Astrocyte (in vitro differentiated cells and primary cell): ENCODE measurements around the gene VGLL4. TPM values are rescaled to one million over a fixed set of nuclear protein-coding genes. Genes with fewer than 3 reads are reported as not detected.

ENCODE experiments used
- DNase-seq: peaks from one replicate; pipeline ENCODE4 v3.0.0-alpha.2; 2010; ENCODE audit warnings: low read depth
- FAIRE-seq: peaks from 2 replicates; lab custom pipeline; 2011; peaks lifted over from hg19 to GRCh38; lab: Jason Lieb, UNC
- H2AFZ ChIP-seq: 2 replicates; pipeline ENCODE4 v1.6.0; 2012; ENCODE audit warnings: low read depth, low read length, inconsistent platforms
- H3K27ac ChIP-seq: 2 replicates; pipeline ENCODE4 v1.5.1; 2011; ENCODE audit warnings: low read depth, low read length, inconsistent platforms
- H3K27me3 ChIP-seq: 2 replicates; pipeline ENCODE4 v1.6.0; 2011; ENCODE audit warnings: low read length, inconsistent platforms; ENCODE audit not compliant: insufficient read depth
- H3K36me3 ChIP-seq: 2 replicates; pipeline ENCODE4 v1.5.1; 2011; ENCODE audit warnings: low read length, inconsistent platforms; ENCODE audit not compliant: insufficient read depth
- H3K4me1 ChIP-seq: 2 replicates; pipeline ENCODE4 v1.5.1; 2011; ENCODE audit warnings: low read length, inconsistent platforms; ENCODE audit not compliant: insufficient read depth
- H3K4me2 ChIP-seq: 2 replicates; pipeline ENCODE4 v1.6.0; 2012; ENCODE audit warnings: low read length, inconsistent platforms
- H3K4me3 ChIP-seq: 2 replicates; pipeline ENCODE4 v1.5.1; 2011; ENCODE audit warnings: low read depth, mild to moderate bottlenecking, low read length, inconsistent platforms; ENCODE audit not compliant: insufficient read depth
- H3K79me2 ChIP-seq: 2 replicates; pipeline ENCODE4 v1.6.0; 2012; ENCODE audit warnings: mild to moderate bottlenecking, low read length, inconsistent platforms; ENCODE audit not compliant: insufficient read depth
- H3K9ac ChIP-seq: 2 replicates; pipeline ENCODE4 v1.6.0; 2012; ENCODE audit warnings: mild to moderate bottlenecking, low read length, inconsistent platforms
- H3K9me3 ChIP-seq: 2 replicates; pipeline ENCODE4 v1.5.1; 2012; ENCODE audit warnings: low read depth, mild to moderate bottlenecking, low read length, inconsistent platforms; ENCODE audit not compliant: insufficient read depth
- H4K20me1 ChIP-seq: 2 replicates; pipeline ENCODE4 v1.6.0; 2012; ENCODE audit warnings: low read length, inconsistent platforms; ENCODE audit not compliant: insufficient read depth
- H3K27ac Mint-ChIP-seq: one replicate; pipeline ENCODE4 v1.8.0; 2021; ENCODE audit warnings: mild to moderate bottlenecking, mixed read lengths; ENCODE audit not compliant: unreplicated experiment
- H3K27me3 Mint-ChIP-seq: one replicate; pipeline ENCODE4 v1.8.0; 2021; ENCODE audit warnings: low read depth, mixed read lengths; ENCODE audit not compliant: unreplicated experiment
- H3K36me3 Mint-ChIP-seq: one replicate; pipeline ENCODE4 v1.8.0; 2021; ENCODE audit warnings: low read depth, mixed read lengths; ENCODE audit not compliant: unreplicated experiment
- H3K4me1 Mint-ChIP-seq: one replicate; pipeline ENCODE4 v1.8.0; 2021; ENCODE audit warnings: low read depth, mixed read lengths; ENCODE audit not compliant: unreplicated experiment
- H3K4me3 Mint-ChIP-seq: one replicate; pipeline ENCODE4 v1.8.0; 2021; ENCODE audit warnings: mild to moderate bottlenecking, moderate library complexity, mixed read lengths; ENCODE audit not compliant: unreplicated experiment
- H3K9me3 Mint-ChIP-seq: one replicate; pipeline ENCODE4 v1.8.0; 2021; ENCODE audit warnings: mild to moderate bottlenecking, mixed read lengths; ENCODE audit not compliant: unreplicated experiment
- EZH2 ChIP-seq: IDR thresholded peaks from 2 replicates; pipeline ENCODE4 v1.6.1; 2012; ENCODE audit warnings: mild to moderate bottlenecking, low read length, inconsistent platforms; ENCODE audit not compliant: insufficient read depth
- total RNA-seq: library from RNA; stranded (reverse); gene quantifications from 2 replicates; pipeline ENCODE4 v1.2.1, GENCODE V29; 2021
- TF ChIP-seq, protein P1 (sequence below): IDR thresholded peaks from 2 replicates; pipeline ENCODE4 v1.5.1; 2011; ENCODE audit warnings: low read depth, mild to moderate bottlenecking, inconsistent platforms, low read length, moderate library complexity; ENCODE audit not compliant: insufficient read depth

VGLL4 gene
- total RNA-seq, 1 donor from 2014 or later = 70.3 TPM

DNA sequence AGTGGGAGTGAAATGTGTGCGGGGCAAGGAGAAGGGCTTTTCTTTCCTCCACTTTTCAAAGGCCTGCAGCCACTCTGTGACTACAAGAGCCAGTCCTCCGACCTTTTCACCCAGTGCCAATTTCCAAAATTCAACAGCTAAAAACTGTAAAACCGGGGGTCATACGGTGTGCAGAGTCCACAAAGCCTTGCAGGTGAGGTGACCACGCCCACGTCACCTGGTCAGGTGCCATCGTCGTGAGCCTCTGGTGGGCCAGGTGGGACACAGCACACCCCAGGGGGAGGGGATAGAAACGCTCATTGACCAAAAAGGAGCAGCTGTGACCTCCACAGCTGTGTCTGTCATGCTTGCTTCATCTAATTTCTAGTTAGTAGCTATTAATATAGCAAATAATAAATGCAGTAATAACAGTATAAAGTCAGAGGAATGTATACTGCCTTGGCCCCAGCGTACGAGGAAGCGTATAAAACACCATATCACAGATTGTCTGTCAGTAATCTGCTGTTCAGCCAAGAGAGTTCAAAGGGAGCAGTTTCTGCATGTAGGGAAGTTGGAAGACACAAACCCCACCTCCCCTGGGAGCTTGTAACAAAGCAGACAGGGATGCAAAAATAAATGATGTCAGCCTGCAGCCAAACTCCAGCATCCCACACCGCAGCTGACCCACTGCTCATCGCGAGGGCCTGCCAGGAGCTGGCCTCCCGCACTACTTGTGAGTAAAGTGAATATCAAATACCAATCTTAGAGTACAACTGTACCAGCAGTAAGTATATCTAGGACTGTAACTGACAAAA lies 86.7 kb downstream of the VGLL4 start:
- H3K79me2 ChIP-seq = peaks cover 74% of the 10 kb centered on the region
- H3K4me1 ChIP-seq = peaks cover 54% of the 10 kb centered on the region
- no peak overlapping the region for H3K4me3 ChIP-seq
- DNase-seq (peak; percentile 90), FAIRE-seq (peak; percentile 75)
- no peaks in the 10 kb centered on the region for H3K9me3 ChIP-seq
- no peak overlapping the region for H3K4me3 Mint-ChIP-seq
- H3K9ac ChIP-seq = peak overlapping the region; percentile 77
- H3K36me3 Mint-ChIP-seq = peaks cover 19% of the 10 kb centered on the region
- no peaks in the 10 kb centered on the region for H3K27me3 Mint-ChIP-seq
- H3K27me3 ChIP-seq = no peaks in the 10 kb centered on the region
- H3K36me3 ChIP-seq = peaks cover 14% of the 10 kb centered on the region
- TF ChIP-seq EZH2 = no peak
- TF ChIP-seq, protein P1, sequence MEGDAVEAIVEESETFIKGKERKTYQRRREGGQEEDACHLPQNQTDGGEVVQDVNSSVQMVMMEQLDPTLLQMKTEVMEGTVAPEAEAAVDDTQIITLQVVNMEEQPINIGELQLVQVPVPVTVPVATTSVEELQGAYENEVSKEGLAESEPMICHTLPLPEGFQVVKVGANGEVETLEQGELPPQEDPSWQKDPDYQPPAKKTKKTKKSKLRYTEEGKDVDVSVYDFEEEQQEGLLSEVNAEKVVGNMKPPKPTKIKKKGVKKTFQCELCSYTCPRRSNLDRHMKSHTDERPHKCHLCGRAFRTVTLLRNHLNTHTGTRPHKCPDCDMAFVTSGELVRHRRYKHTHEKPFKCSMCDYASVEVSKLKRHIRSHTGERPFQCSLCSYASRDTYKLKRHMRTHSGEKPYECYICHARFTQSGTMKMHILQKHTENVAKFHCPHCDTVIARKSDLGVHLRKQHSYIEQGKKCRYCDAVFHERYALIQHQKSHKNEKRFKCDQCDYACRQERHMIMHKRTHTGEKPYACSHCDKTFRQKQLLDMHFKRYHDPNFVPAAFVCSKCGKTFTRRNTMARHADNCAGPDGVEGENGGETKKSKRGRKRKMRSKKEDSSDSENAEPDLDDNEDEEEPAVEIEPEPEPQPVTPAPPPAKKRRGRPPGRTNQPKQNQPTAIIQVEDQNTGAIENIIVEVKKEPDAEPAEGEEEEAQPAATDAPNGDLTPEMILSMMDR = no peak
- peaks cover 47% of the 10 kb centered on the region for H3K4me1 Mint-ChIP-seq
- H4K20me1 ChIP-seq = peaks cover 60% of the 10 kb centered on the region
- H2AFZ ChIP-seq = no peak overlapping the region
- H3K27ac Mint-ChIP-seq = peak overlapping the region; percentile 82
- no peaks in the 10 kb centered on the region for H3K9me3 Mint-ChIP-seq
- H3K4me2 ChIP-seq = peak overlapping the region; percentile 67
- peak overlapping the region; percentile 95 for H3K27ac ChIP-seq

DNA sequence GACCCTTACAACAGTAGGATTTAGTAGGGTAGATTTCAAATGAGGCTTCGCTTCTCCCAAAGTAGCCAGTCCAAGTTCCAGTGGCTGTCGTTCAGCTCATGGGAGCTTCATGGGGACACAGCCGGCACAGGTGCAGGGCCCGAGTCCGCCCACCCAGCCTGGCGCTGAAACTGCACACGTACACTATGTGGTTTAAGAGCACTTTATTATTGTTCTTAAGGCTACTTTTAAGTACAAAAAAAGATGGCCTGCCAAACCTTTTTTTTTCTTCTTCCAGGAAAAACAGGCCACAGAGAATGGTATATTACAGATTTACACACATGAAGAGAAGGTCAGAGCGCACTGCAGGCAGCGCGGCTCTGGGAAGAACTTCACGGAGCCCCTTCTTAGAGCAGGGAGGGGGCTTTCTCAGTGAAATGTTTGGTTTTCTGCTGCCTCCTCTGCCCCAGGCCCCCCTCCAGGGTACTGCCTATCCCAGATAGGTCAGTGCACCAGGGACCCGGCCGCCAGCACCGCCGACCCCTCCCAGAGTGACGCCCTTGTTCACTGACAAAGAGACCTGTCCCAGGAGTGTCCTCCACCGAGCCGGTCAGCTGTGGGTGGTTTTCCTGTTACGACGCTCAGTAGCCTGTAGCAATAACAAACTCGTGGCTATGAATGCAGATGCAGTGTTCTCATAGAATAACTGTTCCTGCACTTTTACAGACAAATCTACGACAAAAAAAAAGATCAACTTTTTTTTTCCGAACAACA lies 87.7 kb downstream of the VGLL4 start:
- Histone ChIP-seq H3K79me2 (peaks cover 64% of the 10 kb centered on the region), H3K9ac (peak overlapping the region; percentile 77), H3K27ac (no peak overlapping the region), H2AFZ (no peak overlapping the region), H3K36me3 (peaks cover 14% of the 10 kb centered on the region), H3K9me3 (no peaks in the 10 kb centered on the region), H3K27me3 (no peaks in the 10 kb centered on the region), H3K4me2 (no peak overlapping the region), H3K4me3 (no peak overlapping the region), H4K20me1 (peaks cover 54% of the 10 kb centered on the region), H3K4me1 (peaks cover 49% of the 10 kb centered on the region)
- FAIRE-seq = no peak
- Mint-ChIP-seq H3K4me3 (peak overlapping the region; percentile 34), H3K4me1 (peaks cover 43% of the 10 kb centered on the region), H3K9me3 (no peaks in the 10 kb centered on the region), H3K27me3 (no peaks in the 10 kb centered on the region), H3K27ac (peak overlapping the region; percentile 82), H3K36me3 (peaks cover 22% of the 10 kb centered on the region)
- TF ChIP-seq, protein P1 = no peak
- TF ChIP-seq EZH2 = no peak
- no peak for DNase-seq
